Bronchial epithelial cell (primary cell): Measurements from ENCODE around the gene RPL28. TPM values are rescaled to one million over a fixed set of nuclear protein-coding genes. Genes with fewer than 3 reads are reported as not detected.
"Not testable (repeated sequence)": the region's sequence is repeated elsewhere in the genome, so short reads cannot be mapped to it uniquely, and the experiment has no call there.

Source experiments
- DNase-seq: peaks from one replicate; pipeline ENCODE4 v3.0.0-alpha.2; 2010; ENCODE audit warnings: low read depth
- FAIRE-seq: peaks from 2 replicates; lab custom pipeline; 2011; peaks lifted over from hg19 to GRCh38; lab: Jason Lieb, UNC
- H3K27me3 ChIP-seq: 2 replicates; pipeline ENCODE4 v1.5.1; 2011; ENCODE audit warnings: low read length; ENCODE audit not compliant: control insufficient read depth, insufficient read depth
- H3K36me3 ChIP-seq: 2 replicates; pipeline ENCODE4 v1.5.1; 2011; ENCODE audit warnings: low read length; ENCODE audit not compliant: control insufficient read depth, insufficient read depth
- H3K4me3 ChIP-seq: 2 replicates; pipeline ENCODE4 v1.5.1; 2011; ENCODE audit warnings: mild to moderate bottlenecking, low read depth, low read length, control low read depth
- CTCF ChIP-seq: IDR thresholded peaks from 2 replicates; pipeline ENCODE4 v1.5.1; 2011; ENCODE audit warnings: mild to moderate bottlenecking, moderate library complexity, low read length, control low read depth, inconsistent platforms; ENCODE audit not compliant: insufficient read depth, severe bottlenecking
- total RNA-seq: library from RNA; depleted of rRNA; stranded (reverse); fragments of >200 nt; gene quantifications from 2 replicates; pipeline ENCODE4 v1.2.1, GENCODE V29; 2014

Gene RPL28
- total RNA-seq, 1 donor from 2014 or later, result 603 TPM

- FAIRE-seq (no peak), DNase-seq (no peak)
- peaks cover 16% of the 10 kb centered on the region for H3K36me3 ChIP-seq
- TF ChIP-seq CTCF, result no peak
- H3K27me3 ChIP-seq, result no peaks in the 10 kb centered on the region
- no peak overlapping the region for H3K4me3 ChIP-seq
Observed at GRCh38 chr19:55392820-55393761, 7.4 kb downstream of the RPL28 start.

GRCh38 chr19:55398200-55398925 is 12.6 kb downstream of the RPL28 start:
- FAIRE-seq (no peak), DNase-seq (no peak)
- no peak for TF ChIP-seq CTCF
- H3K4me3 ChIP-seq, result no peak overlapping the region
- no peaks in the 10 kb centered on the region for H3K27me3 ChIP-seq
- peaks cover 13% of the 10 kb centered on the region for H3K36me3 ChIP-seq

- DNase-seq (peak; percentile 56), FAIRE-seq (no peak)
- Histone ChIP-seq H3K4me3 (no peak overlapping the region), H3K36me3 (peaks cover 17% of the 10 kb centered on the region), H3K27me3 (no peaks in the 10 kb centered on the region)
- TF ChIP-seq CTCF, result no peak
Observed at GRCh38 chr19:55400281-55401087, 14.8 kb downstream of the RPL28 start.

GRCh38 chr19:55401390-55401789 is 15.7 kb downstream of the RPL28 start:
- not testable (repeated sequence) for DNase-seq, FAIRE-seq, H3K4me3 ChIP-seq, H3K27me3 ChIP-seq
- peaks cover 20% of the 10 kb centered on the region for H3K36me3 ChIP-seq

GRCh38 chr19:55402509-55402908 is 16.8 kb downstream of the RPL28 start:
- Histone ChIP-seq H3K4me3 (no peak overlapping the region), H3K27me3 (no peaks in the 10 kb centered on the region), H3K36me3 (peaks cover 20% of the 10 kb centered on the region)
- no peak for FAIRE-seq
- no peak for DNase-seq
- no peak for TF ChIP-seq CTCF
